ENCODE measurements around the gene GYPC. TPM values are rescaled to one million over a fixed set of nuclear protein-coding genes. Genes with fewer than 3 reads are reported as not detected.
"Not testable (repeated sequence)": the region's sequence is repeated elsewhere in the genome, so short reads cannot be mapped to it uniquely, and the experiment has no call there.

GYPC gene
- 111 TPM for polyA plus RNA-seq

GRCh38 chr2:126655500-126656430, at the start of gene GYPC:
Gene GYPC (plus strand): TSS chr2:126656158. CDS start chr2:126656264, 106 bp downstream.
- Mint-ChIP-seq H3K36me3 (no peaks in the 10 kb centered on the region), H3K9me3 (peaks cover 0 to 2% (median 0%) of the 10 kb centered on the region in 3 donors), H3K4me3 (peak within 1 kb of the TSS; percentile 94 to 99 (median 98)), H3K4me1 (peaks cover 23 to 33% (median 26%) of the 10 kb centered on the region in 3 donors), H3K27me3 (no peaks in the 10 kb centered on the region), H3K27ac (peak within 1 kb of the TSS; percentile 94 to 100 (median 96))

GRCh38 chr2:126614524-126615227, 41.3 kb upstream of the GYPC start:
- Mint-ChIP-seq H3K27me3 (no peaks in the 10 kb centered on the region), H3K4me1 (peaks cover 5% of the 10 kb centered on the region in 3 donors), H3K36me3 (no peaks in the 10 kb centered on the region), H3K9me3 (peaks cover 0 to 4% (median 0%) of the 10 kb centered on the region in 3 donors), H3K27ac (no peak overlapping the region), H3K4me3 (no peak overlapping the region)

GRCh38 chr2:126616606-126617069, 39.3 kb upstream of the GYPC start:
- H3K4me3 Mint-ChIP-seq = peak overlapping the region in 1 of 4 donors; percentile 79
- peak overlapping the region in 2 of 3 donors; percentile 1 to 48 for H3K27ac Mint-ChIP-seq
- no peaks in the 10 kb centered on the region for H3K27me3 Mint-ChIP-seq
- H3K36me3 Mint-ChIP-seq = no peaks in the 10 kb centered on the region
- H3K9me3 Mint-ChIP-seq = no peaks in the 10 kb centered on the region
- peaks cover 5% of the 10 kb centered on the region in 3 donors for H3K4me1 Mint-ChIP-seq

GRCh38 chr2:126620302-126620701, 35.7 kb upstream of the GYPC start:
- peak overlapping the region in 1 of 4 donors; percentile 38 for H3K4me3 Mint-ChIP-seq
- peaks cover 3% of the 10 kb centered on the region for H3K27me3 Mint-ChIP-seq
- H3K36me3 Mint-ChIP-seq = no peaks in the 10 kb centered on the region
- no peak overlapping the region for H3K27ac Mint-ChIP-seq
- H3K9me3 Mint-ChIP-seq = peaks cover 0 to 2% (median 0%) of the 10 kb centered on the region in 3 donors
- H3K4me1 Mint-ChIP-seq = peaks cover 5% of the 10 kb centered on the region in 3 donors

GRCh38 chr2:126623000-126623399, 33.0 kb upstream of the GYPC start:
- peaks cover 0 to 2% (median 0%) of the 10 kb centered on the region in 3 donors for H3K9me3 Mint-ChIP-seq
- H3K4me3 Mint-ChIP-seq = no peak overlapping the region

GRCh38 chr2:126627643-126628042, 28.3 kb upstream of the GYPC start:
- Mint-ChIP-seq H3K4me3 (no peak overlapping the region), H3K9me3 (no peaks in the 10 kb centered on the region), H3K27ac (no peak overlapping the region), H3K36me3 (no peaks in the 10 kb centered on the region), H3K27me3 (peaks cover 11% of the 10 kb centered on the region), H3K4me1 (peaks cover 0 to 2% (median 0%) of the 10 kb centered on the region in 3 donors)

More at GRCh38 chr2:126623000-126623399, 33.0 kb upstream of the GYPC start:
- Mint-ChIP-seq H3K4me1 (no peaks in the 10 kb centered on the region), H3K36me3 (no peaks in the 10 kb centered on the region), H3K27ac (no peak overlapping the region), H3K27me3 (peaks cover 11% of the 10 kb centered on the region)

GRCh38 chr2:126634273-126634861, 21.6 kb upstream of the GYPC start:
- H3K27me3 Mint-ChIP-seq = peaks cover 2% of the 10 kb centered on the region
- no peaks in the 10 kb centered on the region for H3K9me3 Mint-ChIP-seq
- no peak overlapping the region for H3K4me3 Mint-ChIP-seq
- no peaks in the 10 kb centered on the region for H3K36me3 Mint-ChIP-seq
- H3K4me1 Mint-ChIP-seq = peaks cover 4 to 16% (median 12%) of the 10 kb centered on the region in 3 donors
- H3K27ac Mint-ChIP-seq = no peak overlapping the region

- Mint-ChIP-seq H3K4me3 (no peak overlapping the region), H3K36me3 (no peaks in the 10 kb centered on the region), H3K4me1 (peaks cover 4 to 16% (median 12%) of the 10 kb centered on the region in 3 donors)
These were observed 20.7 kb upstream of the GYPC start for GRCh38 chr2:126635281-126635680.

GRCh38 chr2:126635736-126636135, 20.2 kb upstream of the GYPC start:
- no peak overlapping the region for H3K4me3 Mint-ChIP-seq

More at GRCh38 chr2:126635281-126635680, 20.7 kb upstream of the GYPC start:
- Mint-ChIP-seq H3K9me3 (no peaks in the 10 kb centered on the region), H3K27me3 (peaks cover 2% of the 10 kb centered on the region), H3K27ac (no peak overlapping the region)

GRCh38 chr2:126637386-126637785, 18.6 kb upstream of the GYPC start:
- no peaks in the 10 kb centered on the region for H3K9me3 Mint-ChIP-seq
- peaks cover 2% of the 10 kb centered on the region for H3K27me3 Mint-ChIP-seq
- no peak overlapping the region for H3K4me3 Mint-ChIP-seq
- H3K4me1 Mint-ChIP-seq = peaks cover 4 to 16% (median 12%) of the 10 kb centered on the region in 3 donors
- H3K36me3 Mint-ChIP-seq = no peaks in the 10 kb centered on the region
- no peak overlapping the region for H3K27ac Mint-ChIP-seq

More at GRCh38 chr2:126635736-126636135, 20.2 kb upstream of the GYPC start:
- peaks cover 2% of the 10 kb centered on the region for H3K27me3 Mint-ChIP-seq
- no peak overlapping the region for H3K27ac Mint-ChIP-seq
- no peaks in the 10 kb centered on the region for H3K36me3 Mint-ChIP-seq
- H3K4me1 Mint-ChIP-seq = peaks cover 4 to 16% (median 12%) of the 10 kb centered on the region in 3 donors
- H3K9me3 Mint-ChIP-seq = no peaks in the 10 kb centered on the region

GRCh38 chr2:126638746-126639145, 17.2 kb upstream of the GYPC start:
- Mint-ChIP-seq H3K27ac (no peak overlapping the region), H3K4me1 (peaks cover 0 to 10% (median 3%) of the 10 kb centered on the region in 3 donors), H3K4me3 (no peak overlapping the region), H3K9me3 (no peaks in the 10 kb centered on the region), H3K27me3 (peaks cover 2% of the 10 kb centered on the region), H3K36me3 (no peaks in the 10 kb centered on the region)

GRCh38 chr2:126639276-126639675, 16.7 kb upstream of the GYPC start:
- Mint-ChIP-seq H3K27me3 (no peaks in the 10 kb centered on the region), H3K36me3 (no peaks in the 10 kb centered on the region), H3K27ac (no peak overlapping the region), H3K4me3 (no peak overlapping the region), H3K4me1 (peaks cover 0 to 9% (median 5%) of the 10 kb centered on the region in 3 donors), H3K9me3 (peaks cover 0 to 3% (median 0%) of the 10 kb centered on the region in 3 donors)

GRCh38 chr2:126641294-126641693, 14.7 kb upstream of the GYPC start:
- not testable (repeated sequence) for H3K27me3 Mint-ChIP-seq, H3K27ac Mint-ChIP-seq, H3K4me3 Mint-ChIP-seq, H3K9me3 Mint-ChIP-seq, H3K36me3 Mint-ChIP-seq
- H3K4me1 Mint-ChIP-seq = peaks cover 11 to 22% (median 18%) of the 10 kb centered on the region in 3 donors

GRCh38 chr2:126642031-126642430, 13.9 kb upstream of the GYPC start:
- H3K36me3 Mint-ChIP-seq = no peaks in the 10 kb centered on the region
- H3K27ac Mint-ChIP-seq = peak overlapping the region in 1 of 3 donors; percentile 41
- no peak overlapping the region for H3K4me3 Mint-ChIP-seq
- H3K9me3 Mint-ChIP-seq = peaks cover 0 to 3% (median 3%) of the 10 kb centered on the region in 3 donors
- peaks cover 11 to 22% (median 18%) of the 10 kb centered on the region in 3 donors for H3K4me1 Mint-ChIP-seq
- H3K27me3 Mint-ChIP-seq = no peaks in the 10 kb centered on the region
